Hepatocyte (in vitro differentiated cells): ENCODE measurements around the gene MAGI2. TPM values are rescaled to one million over a fixed set of nuclear protein-coding genes. Genes with fewer than 3 reads are reported as not detected.

ENCODE experiments used
- DNase-seq: peaks from one replicate; pipeline ENCODE4 v3.0.0-alpha.2; 2016; ENCODE audit warnings: low spot score
- H2AFZ ChIP-seq: fragments of 200-600 bp; sonication (generic); 2 replicates; pipeline ENCODE4 v1.6.0; 2016; ENCODE audit warnings: antibody characterized with exemption, mild to moderate bottlenecking
- H3K27ac ChIP-seq: fragments of 200-600 bp; sonication (generic); 2 replicates; pipeline ENCODE4 v1.5.1; 2016; ENCODE audit warnings: mild to moderate bottlenecking
- H3K27me3 ChIP-seq: fragments of 200-600 bp; sonication (generic); 2 replicates; pipeline ENCODE4 v1.6.1; 2016
- H3K36me3 ChIP-seq: fragments of 200-600 bp; sonication (generic); replicated peaks from 2 replicates; pipeline ENCODE4 v1.5.1; 2016; ENCODE audit warnings: low read depth; ENCODE audit not compliant: insufficient read depth
- H3K4me1 ChIP-seq: fragments of 200-600 bp; sonication (generic); 2 replicates; pipeline ENCODE4 v1.5.1; 2016; ENCODE audit warnings: mild to moderate bottlenecking, moderate library complexity; ENCODE audit not compliant: insufficient read depth
- H3K4me2 ChIP-seq: fragments of 200-600 bp; sonication (generic); 2 replicates; pipeline ENCODE4 v1.6.0; 2016
- H3K4me3 ChIP-seq: fragments of 200-600 bp; sonication (generic); 2 replicates; pipeline ENCODE4 v1.5.1; 2016; ENCODE audit warnings: mild to moderate bottlenecking
- H3K79me2 ChIP-seq: fragments of 200-600 bp; sonication (generic); 2 replicates; pipeline ENCODE4 v1.6.0; 2017; ENCODE audit warnings: mild to moderate bottlenecking
- H3K9me2 ChIP-seq: fragments of 200-600 bp; sonication (generic); replicated peaks from 2 replicates; pipeline ENCODE4 v1.6.0; 2017; ENCODE audit warnings: mild to moderate bottlenecking; ENCODE audit not compliant: insufficient read depth
- H3K9me3 ChIP-seq: fragments of 200-600 bp; sonication (generic); 2 replicates; pipeline ENCODE4 v1.5.1; 2016; ENCODE audit warnings: low read depth, mild to moderate bottlenecking
- H4K20me1 ChIP-seq: fragments of 200-600 bp; sonication (generic); 2 replicates; pipeline ENCODE4 v1.6.0; 2016; ENCODE audit warnings: mild to moderate bottlenecking; ENCODE audit not compliant: insufficient read depth, poor library complexity, severe bottlenecking
- CTCF ChIP-seq: fragments of 200-600 bp; sonication (generic); IDR thresholded peaks from 2 replicates; pipeline ENCODE4 v1.5.1; 2016; ENCODE audit warnings: antibody characterized with exemption, mild to moderate bottlenecking; ENCODE audit not compliant: poor library complexity
- EZH2 ChIP-seq: fragments of 200-600 bp; sonication (generic); IDR thresholded peaks from 2 replicates; pipeline ENCODE4 v1.6.1; 2016; ENCODE audit warnings: antibody characterized with exemption, mild to moderate bottlenecking, borderline replicate concordance
- EZH2phosphoT487 ChIP-seq: fragments of 200-600 bp; sonication (generic); IDR thresholded peaks from one replicate; pipeline ENCODE4 v1.6.1; 2018; ENCODE audit warnings: antibody characterized with exemption, mild to moderate bottlenecking, low read depth, moderate library complexity; ENCODE audit not compliant: unreplicated experiment, severe bottlenecking
- WGBS: methylation state at CpG from one replicate; pipeline ENCODE4 v1.1.6; 2016; ENCODE audit warnings: low lambda C conversion rate; ENCODE audit errors: missing lambda C conversion rate; 5-methylcytosine and 5-hydroxymethylcytosine counted together
- polyA plus RNA-seq: library from polyadenylated mRNA; unstranded; fragments of >200 nt; fragmentation: Nextera tagmentation; extraction: Ambion mirVana; gene quantifications from 2 replicates; pipeline ENCODE4 v1.2.1, GENCODE V29; 2016
- total RNA-seq: library from RNA; depleted of rRNA; stranded (reverse); fragments of >200 nt; gene quantifications from 2 replicates; pipeline ENCODE4 v1.2.3, GENCODE V29; 2014

MAGI2 gene
- total and polyA plus RNA-seq, 2 experiments from 2014 or later = 3.1 to 6.7 TPM

- Histone ChIP-seq H3K27ac (no peak overlapping the region), H3K4me1 (no peaks in the 10 kb centered on the region), H3K27me3 (no peaks in the 10 kb centered on the region), H2AFZ (no peak overlapping the region), H3K79me2 (no peaks in the 10 kb centered on the region), H3K9me3 (no peaks in the 10 kb centered on the region), H3K36me3 (no peaks in the 10 kb centered on the region), H3K9me2 (no peaks in the 10 kb centered on the region), H3K4me2 (no peak overlapping the region), H4K20me1 (no peaks in the 10 kb centered on the region), H3K4me3 (no peak overlapping the region)
- TF ChIP-seq EZH2phosphoT487 (no peak), CTCF (no peak), EZH2 (no peak)
- 90% methylated on average over 4 of the region's 4 CpGs for WGBS
- DNase-seq = no peak
These were observed 818.3 kb downstream of the MAGI2 start for GRCh38 chr7:78635026-78635793.

- Histone ChIP-seq H3K9me2 (no peaks in the 10 kb centered on the region), H4K20me1 (no peaks in the 10 kb centered on the region), H3K4me2 (no peak overlapping the region), H2AFZ (no peak overlapping the region), H3K79me2 (no peaks in the 10 kb centered on the region), H3K9me3 (no peaks in the 10 kb centered on the region), H3K4me1 (no peaks in the 10 kb centered on the region), H3K36me3 (no peaks in the 10 kb centered on the region), H3K27ac (no peak overlapping the region), H3K4me3 (no peak overlapping the region), H3K27me3 (no peaks in the 10 kb centered on the region)
- WGBS = 86% methylated on average over 1 of the region's 1 CpG
- no peak for TF ChIP-seq EZH2phosphoT487
- TF ChIP-seq CTCF = no peak
- no peak for TF ChIP-seq EZH2
- DNase-seq = no peak
These were observed 819.4 kb downstream of the MAGI2 start for GRCh38 chr7:78634093-78634492.

GRCh38 chr7:78620920-78621319 is 832.5 kb downstream of the MAGI2 start:
- H3K9me3 ChIP-seq = no peaks in the 10 kb centered on the region
- H3K9me2 ChIP-seq = no peaks in the 10 kb centered on the region
- no peak overlapping the region for H3K4me3 ChIP-seq
- DNase-seq = peak; percentile 55
- H4K20me1 ChIP-seq = no peaks in the 10 kb centered on the region
- no peak overlapping the region for H2AFZ ChIP-seq
- no peaks in the 10 kb centered on the region for H3K27me3 ChIP-seq
- no peak for TF ChIP-seq CTCF
- no peak for TF ChIP-seq EZH2
- no peak for TF ChIP-seq EZH2phosphoT487
- 42% methylated on average over 2 of the region's 2 CpGs for WGBS
- no peak overlapping the region for H3K4me2 ChIP-seq
- H3K36me3 ChIP-seq = no peaks in the 10 kb centered on the region
- H3K79me2 ChIP-seq = no peaks in the 10 kb centered on the region
- no peaks in the 10 kb centered on the region for H3K4me1 ChIP-seq
- no peak overlapping the region for H3K27ac ChIP-seq
